CMK (cell line): ENCODE results near the gene VWA2.

Experiments
- DNase-seq: peaks from one replicate; pipeline ENCODE4 v3.0.0-alpha.2; 2010; ENCODE audit warnings: low read depth

VWA2 gene, protein sequence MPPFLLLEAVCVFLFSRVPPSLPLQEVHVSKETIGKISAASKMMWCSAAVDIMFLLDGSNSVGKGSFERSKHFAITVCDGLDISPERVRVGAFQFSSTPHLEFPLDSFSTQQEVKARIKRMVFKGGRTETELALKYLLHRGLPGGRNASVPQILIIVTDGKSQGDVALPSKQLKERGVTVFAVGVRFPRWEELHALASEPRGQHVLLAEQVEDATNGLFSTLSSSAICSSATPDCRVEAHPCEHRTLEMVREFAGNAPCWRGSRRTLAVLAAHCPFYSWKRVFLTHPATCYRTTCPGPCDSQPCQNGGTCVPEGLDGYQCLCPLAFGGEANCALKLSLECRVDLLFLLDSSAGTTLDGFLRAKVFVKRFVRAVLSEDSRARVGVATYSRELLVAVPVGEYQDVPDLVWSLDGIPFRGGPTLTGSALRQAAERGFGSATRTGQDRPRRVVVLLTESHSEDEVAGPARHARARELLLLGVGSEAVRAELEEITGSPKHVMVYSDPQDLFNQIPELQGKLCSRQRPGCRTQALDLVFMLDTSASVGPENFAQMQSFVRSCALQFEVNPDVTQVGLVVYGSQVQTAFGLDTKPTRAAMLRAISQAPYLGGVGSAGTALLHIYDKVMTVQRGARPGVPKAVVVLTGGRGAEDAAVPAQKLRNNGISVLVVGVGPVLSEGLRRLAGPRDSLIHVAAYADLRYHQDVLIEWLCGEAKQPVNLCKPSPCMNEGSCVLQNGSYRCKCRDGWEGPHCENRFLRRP

DNA sequence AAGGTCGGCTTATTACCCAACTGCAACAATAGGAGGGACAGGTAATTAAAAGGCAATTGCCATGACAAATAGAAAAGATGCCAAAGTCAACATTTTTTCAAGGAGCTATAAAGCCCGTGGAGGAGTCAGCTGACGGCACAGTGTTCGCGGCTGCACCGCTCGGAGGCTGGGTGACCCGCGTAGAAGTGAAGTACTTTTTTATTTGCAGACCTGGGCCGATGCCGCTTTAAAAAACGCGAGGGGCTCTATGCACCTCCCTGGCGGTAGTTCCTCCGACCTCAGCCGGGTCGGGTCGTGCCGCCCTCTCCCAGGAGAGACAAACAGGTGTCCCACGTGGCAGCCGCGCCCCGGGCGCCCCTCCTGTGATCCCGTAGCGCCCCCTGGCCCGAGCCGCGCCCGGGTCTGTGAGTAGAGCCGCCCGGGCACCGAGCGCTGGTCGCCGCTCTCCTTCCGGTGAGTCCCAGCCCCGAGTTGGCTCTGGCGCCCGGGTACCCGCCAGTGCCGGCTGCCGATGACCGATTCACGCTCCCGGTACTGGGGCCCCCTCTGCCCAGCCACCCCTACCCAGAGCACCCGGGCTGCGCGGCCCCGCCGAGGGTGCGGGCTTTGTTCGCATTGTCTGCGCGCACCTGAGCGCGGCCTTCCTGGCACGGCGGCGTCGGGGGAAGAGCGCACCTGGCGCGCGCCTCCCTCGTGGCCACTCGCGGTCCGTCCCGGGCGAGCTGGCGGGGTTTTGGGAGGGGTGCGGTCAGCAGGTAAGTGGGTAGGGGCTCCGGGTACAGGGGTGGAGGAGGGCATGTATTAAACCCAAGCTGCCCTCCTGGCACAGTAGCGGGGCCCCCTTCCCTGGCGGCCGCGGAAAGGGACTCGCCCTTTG lies at the start of gene VWA2:
Gene VWA2 (plus strand): TSS at position 138 of the 877 bp plus-strand sequence. CDS start 9,460 bp downstream, outside the sequence.
- DNase-seq: no peak

DNA sequence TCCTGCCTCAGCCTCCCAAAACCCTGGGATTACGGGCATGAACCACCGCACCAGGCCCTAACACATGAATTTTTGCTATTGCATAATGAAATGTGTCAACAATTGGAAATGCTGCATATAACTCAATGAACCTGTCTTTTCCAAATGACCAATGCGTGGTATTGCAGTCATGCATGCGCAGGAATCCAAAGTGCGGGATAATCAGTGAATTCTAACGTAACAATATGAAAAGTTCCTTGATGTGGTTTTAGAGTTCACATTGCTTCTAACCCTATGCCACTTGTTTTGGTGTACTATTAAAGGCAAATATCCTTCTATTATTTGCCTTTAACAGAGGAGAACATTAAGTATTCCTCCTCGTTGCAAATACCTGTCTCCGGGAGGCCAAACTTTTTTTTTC lies 49.4 kb upstream of the VWA2 start:
- no peak for DNase-seq

DNA sequence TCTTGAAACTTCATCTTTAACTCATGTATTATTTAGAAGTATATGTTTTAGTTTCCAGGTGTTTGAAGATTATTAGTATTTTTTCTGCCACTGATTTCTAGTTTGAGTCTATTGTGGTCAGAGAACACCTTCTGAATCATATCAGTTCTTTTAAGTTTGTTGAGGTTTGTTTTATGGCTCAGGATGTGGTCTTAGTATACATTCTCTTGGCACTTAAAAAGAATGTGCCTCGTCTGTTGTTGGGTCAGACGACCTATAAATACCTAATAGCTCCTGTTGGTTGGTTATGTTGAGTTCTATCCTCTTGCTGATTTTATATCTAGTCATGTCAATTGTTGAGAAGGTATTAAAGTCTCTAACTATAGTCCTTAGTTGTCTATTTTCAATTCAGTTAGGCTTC lies 44.0 kb upstream of the VWA2 start:
- DNase-seq: no peak

DNA sequence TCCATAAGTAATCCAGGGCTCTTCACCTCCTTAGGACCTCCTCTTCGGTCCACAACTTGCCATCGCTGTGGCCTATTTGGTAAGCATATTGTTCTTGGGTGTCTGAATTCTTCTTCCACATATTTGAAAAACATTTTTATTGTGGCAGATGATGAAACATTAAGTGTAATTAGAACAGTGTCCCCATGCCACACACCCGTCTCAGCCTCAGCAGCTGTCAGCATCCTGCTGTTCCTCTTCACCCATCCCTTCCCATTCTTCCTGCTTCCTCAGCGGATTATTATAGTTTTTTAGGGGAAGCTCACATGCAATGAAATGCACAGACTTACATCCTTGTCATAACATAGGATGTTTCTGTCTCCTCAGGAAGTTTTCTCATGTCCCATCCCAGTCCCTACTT lies 39.8 kb upstream of the VWA2 start:
- DNase-seq: no peak

DNA sequence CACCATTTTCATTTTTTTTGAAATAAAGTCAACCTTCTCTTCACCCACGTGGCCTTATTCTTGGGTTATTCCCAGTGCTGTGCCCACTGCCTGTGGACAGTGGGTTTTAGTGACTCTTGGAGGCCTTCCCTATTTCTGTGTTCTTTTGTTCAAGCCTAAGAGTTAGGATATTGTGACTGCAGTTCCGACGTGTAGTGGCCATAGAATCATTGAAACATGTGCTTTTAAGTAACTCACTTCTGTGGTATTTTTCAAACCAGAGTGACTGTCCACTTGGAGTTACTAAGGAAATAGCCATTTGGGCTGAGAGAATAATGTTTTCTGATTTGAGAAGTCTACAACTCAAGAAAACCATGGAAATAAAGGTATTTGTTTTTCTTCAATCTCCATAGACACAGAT lies 36.2 kb upstream of the VWA2 start:
- DNase-seq: no peak

DNA sequence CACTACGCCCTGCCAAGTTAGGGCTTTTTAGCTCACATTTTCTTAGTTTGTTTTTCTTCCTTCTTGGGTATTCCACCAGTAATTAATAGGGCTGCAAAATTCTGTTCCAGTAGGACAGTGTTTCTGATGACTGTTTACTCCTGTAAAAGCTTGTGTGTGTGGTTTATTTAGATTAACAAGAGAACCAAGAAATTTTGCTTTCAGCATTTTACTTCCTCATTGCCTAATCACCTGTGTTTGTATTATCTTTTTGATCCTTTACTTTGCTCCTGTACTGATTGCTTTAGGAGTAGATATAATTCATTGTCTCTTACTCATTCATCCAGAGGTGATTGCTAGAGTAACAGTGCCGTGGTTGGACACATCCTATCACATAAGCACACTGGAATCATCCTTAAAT lies 32.2 kb upstream of the VWA2 start:
- no peak for DNase-seq

DNA sequence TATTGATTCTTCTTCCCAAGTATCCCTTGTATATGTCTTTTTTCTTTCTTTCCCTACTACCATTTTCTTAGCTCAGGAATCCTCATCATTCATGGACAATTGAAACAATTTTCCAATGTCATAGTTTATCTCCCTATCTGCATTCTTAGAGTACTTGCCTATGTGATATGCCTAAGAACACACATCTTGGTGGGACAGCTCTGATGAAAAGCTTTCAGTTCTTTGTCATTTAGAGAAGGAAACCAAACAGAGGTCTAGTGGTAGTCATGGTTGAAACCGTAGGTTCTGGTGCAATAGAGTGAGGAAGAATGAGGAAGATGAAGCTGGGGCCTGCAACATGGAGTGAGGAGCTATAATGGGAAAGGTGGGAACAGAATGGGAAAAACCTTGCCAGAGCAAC lies 31.7 kb upstream of the VWA2 start:
- DNase-seq: no peak

DNA sequence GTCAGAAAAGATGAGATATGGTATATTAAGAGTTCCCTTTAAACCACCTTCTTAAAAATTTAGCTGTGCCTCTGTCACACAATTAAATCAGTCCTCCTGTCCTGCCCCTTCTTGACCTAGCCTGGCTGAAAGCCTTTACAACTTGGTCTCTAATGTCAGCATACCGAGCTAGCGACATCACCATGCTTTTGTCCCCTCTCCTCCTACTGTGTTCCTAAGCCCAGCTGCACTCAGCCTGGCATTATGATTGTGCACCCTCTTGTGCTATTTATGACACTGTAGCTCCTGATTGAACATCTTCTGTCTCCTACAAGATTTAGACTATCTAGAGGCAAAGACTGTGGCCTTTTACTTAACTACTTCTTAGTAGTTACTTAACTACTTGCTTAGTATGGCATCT lies 30.7 kb upstream of the VWA2 start:
- DNase-seq: no peak

DNA sequence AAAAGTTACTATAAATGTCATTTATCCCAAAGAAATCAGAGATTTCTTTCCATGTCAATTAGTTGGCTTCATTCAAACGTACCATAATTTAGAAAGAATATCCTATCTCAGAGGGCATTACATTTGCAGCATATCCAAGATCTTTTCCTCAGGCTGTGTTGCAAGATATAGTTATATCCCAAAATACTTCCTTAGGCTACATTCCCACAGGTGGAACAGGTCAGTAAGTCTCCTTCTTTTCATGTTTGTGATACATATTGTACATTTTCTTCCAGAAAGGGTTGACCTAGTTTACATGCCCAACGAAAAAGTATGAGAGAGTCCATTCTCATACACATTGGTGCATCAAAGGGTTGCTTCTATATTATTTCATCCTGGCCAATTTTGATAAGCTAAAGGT lies 26.9 kb upstream of the VWA2 start:
- no peak for DNase-seq

DNA sequence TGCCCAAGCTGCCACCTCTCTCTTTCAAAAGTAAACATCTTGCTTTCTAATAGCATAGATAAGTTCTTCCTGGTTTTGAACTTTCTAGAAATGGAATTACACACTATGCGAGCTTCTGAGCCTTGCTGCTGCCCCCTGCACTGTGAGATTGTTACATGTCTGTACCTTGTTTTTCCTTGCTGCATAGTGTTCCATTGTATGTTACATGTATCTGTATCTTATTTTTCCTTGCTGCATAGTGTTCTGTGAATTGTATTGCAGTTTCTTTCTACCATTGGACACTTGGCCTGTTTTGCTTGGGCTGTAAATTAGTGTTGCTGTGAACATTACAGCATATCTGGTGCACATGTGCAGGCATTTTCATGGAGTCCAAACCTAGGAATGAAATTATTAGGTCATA lies 24.0 kb upstream of the VWA2 start:
- DNase-seq: no peak

DNA sequence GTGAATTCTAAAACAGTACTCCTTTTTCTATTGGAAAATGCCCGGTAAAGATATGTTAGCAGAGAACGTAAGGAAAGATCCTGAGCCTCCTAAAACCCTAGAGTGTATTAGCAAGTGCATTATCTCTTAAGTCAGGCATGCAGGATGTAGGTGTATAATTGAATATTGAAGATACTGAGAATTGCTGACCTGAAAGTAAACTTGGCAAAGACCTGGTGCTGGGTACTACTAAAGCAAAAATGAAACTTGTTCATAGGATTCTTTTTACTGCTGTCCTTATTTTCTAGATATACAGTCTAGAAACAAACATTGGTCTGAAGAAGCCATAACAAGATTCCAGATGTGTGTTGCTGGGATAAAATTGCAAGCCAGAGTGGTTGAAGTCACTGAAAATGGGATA lies 18.8 kb upstream of the VWA2 start:
- DNase-seq: no peak

DNA sequence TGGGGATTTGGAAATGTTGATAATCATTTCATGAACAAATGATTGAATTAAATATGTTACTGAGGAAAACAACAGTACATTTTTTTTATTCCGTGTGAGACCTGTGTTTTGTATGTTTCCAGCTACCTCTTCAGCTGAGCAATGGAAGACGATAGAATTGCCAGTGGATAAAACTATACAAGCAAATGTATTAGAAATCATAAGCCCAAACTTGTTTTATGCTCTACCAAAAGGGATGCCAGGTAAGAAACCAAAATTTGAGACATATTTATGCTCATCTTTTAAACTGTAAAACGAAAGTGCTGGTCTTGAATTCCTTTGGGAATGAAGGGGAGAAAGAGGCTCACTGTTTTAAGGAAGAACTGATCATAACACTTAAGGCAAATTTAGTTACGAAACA lies 17.8 kb upstream of the VWA2 start:
- no peak for DNase-seq

DNA sequence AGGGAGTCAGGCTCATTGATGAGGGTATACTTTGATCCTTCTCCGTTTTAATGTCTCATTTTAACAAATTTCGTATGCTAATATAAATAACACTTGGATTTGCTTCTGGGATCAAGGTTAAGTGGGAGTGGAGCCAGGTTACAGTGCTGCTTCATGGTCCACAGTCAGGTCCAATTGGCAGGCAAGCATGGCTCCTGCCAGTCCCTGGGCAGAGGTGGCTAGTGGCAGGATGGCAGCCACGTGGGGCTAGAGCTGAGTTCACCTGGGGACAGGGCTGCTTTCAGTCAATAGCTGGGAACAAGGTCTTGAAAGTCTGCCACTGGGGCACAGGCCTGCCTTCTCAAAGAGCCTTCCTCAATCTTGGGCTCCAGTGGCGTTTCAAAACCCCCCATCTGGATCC lies 16.0 kb upstream of the VWA2 start:
- no peak for DNase-seq

DNA sequence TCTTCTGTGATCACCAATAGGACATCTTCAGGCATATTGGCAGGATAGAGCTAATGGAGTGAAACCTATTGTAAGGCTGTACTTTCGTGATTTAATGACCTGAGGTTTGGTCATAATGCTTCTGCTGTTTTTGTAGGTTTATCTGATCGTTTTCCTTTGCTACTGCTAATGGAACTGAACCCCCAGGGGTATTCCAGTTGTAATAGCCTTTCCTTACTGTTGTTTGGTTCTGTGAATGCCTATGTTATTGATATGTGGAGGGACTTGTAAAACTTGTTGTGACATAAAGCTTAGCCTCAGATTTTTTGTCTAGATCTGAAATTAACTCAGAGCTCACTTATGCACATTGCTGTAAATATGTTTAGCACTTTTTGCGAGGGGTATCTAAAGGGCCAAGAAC lies 10.9 kb upstream of the VWA2 start:
- DNase-seq: no peak

DNA sequence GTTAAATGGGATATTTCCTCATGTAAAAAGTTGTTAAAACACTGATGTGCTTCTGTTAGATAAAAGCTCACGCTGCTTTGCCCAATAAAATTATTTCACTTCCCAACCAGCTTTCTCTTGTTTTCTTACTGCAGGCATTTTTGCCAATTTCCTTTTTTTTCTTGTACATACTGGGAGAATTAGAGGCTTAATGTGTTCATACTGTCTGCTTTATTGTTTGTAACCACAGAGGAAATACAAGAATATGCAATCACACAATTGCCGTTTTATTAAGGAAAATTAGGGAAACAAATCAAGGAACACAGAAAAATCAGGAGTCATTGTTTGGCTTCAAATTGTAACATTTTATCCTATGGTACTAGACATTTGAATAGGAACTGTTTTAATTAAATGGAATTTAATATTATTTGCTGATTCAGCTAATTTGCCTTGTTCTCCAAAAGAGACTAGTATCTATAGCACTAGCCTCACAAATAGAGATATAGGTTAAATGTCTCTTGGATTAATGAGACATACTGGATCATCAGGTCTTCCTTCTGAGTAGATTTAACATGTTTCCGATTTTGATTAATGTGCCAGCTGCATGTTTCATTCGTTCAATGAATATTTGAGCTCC lies 6.4 kb upstream of the VWA2 start:
- DNase-seq: no peak

DNA sequence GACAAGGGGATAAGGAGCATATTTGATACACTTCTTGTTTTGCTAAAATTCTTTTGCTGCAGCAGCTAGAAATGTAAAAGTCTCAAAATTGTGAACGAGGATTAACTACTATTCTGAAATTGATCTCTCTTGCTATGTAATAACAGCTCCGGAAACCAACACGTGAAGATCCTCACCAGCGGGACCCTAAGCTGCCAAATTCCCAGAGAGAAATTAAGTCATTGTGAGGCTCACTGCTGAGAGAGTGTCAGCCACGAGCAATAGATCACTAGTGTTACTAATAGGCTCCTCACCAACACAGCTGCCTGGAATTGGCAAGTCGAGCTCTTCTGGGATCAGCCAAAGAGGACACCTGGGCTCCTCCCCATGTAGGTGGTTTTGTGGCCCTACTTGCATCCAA lies 5.6 kb upstream of the VWA2 start:
- no peak for DNase-seq

DNA sequence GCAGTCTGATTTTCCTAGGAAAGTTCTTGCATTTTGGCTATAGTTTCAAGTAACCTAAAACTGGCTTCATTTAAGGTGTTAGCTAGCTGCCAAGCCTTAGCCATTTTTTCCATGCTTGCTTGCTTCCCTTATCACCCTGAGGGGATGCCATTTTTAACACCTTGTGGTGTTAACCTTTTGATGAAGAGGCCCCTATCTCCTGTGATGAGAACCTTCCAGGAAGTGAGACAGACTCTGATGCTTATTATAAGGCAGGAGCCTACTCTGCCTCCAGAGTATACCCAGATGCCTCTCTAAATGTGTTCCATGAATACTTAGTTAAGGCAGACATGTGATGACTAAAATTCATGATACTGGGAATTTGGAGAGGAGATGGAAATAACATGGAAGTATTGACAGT lies 4.9 kb upstream of the VWA2 start:
- DNase-seq: no peak

DNA sequence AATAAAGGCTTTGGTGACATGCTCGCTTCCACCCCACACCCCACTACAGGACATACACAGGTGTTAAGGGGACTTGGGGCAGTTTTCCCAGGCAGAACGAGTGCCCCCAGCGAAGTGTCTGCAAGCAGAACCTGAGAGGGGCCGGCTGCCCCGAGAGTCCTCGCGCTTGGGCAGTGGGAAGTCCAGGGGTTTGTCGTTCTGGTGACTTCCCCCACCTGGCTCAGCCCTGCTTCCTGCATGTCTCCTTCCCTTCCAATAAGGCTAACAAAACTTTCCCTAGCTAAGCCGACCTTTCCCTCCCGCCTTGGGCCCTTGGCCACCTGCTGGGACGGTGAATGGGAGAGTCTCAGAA lies 916 bp downstream of the VWA2 start:
- no peak for DNase-seq

DNA sequence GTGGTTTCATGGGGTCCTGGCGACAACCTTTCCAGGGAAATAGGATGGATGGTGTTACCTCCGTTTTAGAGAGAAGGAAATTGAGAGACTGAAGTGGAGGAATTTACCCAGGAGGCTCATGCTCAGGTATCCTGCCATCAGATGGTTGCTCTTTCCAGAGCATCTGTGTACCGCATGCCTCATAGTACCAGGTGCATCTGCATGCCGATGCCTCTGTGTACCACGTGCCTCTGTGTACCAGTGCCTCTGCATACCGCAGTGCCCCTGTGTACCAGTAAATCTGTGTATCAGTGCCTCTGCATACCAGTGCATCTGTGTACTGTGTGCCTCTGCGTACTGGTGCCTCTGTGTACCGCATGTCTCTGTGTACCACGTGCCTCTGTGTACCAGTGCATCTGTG lies 3.2 kb downstream of the VWA2 start:
- DNase-seq: no peak

DNA sequence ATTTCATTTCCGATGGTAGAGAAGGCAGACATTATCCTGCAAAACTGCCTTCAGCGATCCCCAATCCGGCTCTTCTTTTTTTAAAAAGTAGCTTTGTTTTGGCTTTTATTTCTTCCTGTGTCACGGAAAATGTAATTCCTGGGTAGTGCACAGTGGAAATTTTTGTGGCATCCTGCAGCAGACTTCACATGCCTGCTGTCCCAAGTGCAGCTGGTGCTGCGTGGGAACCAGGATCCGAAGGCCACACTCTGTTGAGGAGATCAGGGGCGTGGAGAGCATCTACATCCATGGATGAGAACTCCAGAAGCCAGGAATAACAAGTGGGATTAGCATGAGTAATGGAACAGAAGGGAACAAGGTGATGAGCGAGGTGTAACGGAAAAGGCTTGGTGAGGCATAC lies 4.6 kb downstream of the VWA2 start:
- no peak for DNase-seq

DNA sequence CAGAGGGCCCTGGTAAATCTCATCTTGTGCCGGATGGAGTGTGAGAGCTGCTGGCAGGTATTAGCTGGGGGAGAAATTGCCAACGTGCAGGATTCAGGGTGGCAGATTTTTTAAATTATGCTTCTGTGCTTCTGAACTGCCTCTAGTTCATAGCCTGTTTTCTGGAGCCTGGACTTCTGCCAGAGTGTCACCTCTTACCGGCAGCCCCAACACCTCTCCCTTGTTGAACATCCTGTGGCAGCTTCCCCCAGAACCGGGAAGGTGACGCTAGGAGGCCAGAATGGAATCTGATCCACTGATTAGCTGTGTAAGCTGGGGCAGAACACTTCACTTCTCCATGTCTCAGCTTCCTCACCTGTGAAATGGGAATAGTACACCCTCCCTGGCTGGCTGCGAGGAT lies 5.1 kb downstream of the VWA2 start:
- no peak for DNase-seq

DNA sequence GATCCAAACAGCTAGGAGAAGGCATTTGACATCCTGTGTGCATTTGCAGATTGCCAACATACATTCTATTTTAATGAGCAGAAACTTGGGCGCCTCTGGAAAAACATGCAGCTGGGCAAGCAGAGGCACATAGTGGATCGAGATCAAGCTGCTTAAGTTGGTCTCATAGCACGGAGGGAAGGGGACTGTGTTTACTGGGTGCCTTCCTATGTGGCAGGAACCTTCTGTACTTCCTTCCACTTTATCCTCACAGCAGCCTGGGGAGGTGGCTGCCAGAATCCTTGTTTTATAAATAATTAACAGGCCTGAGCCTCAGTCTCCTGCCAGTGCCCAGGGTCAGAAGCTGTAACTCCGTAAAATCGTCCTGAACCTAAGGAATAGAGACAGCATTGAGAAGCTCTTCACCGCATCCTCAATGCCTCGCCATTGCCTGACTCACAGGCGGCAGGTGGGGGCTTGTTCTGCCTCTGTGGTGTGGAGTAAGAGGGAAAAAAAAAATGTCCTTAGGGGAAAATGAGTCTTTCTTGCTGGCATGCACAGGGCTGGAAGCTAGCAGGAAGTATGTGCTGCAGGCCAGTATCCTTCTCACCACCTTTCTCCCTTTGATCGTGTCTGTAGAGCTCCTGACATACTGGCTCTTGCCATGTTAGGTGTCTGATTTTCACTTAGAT lies 6.2 kb downstream of the VWA2 start:
- DNase-seq: no peak
